HL-60/S4 treated with phorbol 12-myristate 13-acetate at 8.2 ng/mL for 4 days and 3 days (cell line): Measurements from ENCODE around the gene MLKL.

Source experiments
- in situ Hi-C: fragments of 300-500 bp; cut with MboI; formaldehyde crosslinking; loops from 2 replicates; pipeline ENCODE4 v1.15.0; 2022; ENCODE audit warnings: low sequenced_read_pairs

MLKL gene

DNA sequence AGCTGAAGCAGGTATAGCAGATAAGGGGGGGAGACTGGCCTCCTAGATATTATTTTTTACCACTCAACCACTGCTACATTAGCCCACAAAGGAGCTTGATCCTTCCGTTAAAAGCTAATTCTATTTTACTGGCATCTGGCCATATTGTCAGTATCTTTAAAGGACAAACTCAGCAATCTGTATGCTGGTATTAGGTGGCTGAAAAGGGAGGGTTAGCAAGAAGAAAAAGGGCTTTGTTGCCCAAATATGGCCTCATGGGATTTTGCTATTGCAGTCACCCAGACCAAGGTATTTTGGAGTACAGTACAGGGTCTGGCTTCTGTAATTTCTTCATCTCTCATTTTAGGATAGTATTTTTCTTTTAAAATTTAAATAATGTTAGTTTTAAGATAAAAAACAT lies 48.4 kb downstream of the MLKL start:
- in situ Hi-C loops = no loop called here

- in situ Hi-C loops = no loop called here
These were observed 48.8 kb downstream of the MLKL start for GRCh38 chr16:74651841-74652240.

DNA sequence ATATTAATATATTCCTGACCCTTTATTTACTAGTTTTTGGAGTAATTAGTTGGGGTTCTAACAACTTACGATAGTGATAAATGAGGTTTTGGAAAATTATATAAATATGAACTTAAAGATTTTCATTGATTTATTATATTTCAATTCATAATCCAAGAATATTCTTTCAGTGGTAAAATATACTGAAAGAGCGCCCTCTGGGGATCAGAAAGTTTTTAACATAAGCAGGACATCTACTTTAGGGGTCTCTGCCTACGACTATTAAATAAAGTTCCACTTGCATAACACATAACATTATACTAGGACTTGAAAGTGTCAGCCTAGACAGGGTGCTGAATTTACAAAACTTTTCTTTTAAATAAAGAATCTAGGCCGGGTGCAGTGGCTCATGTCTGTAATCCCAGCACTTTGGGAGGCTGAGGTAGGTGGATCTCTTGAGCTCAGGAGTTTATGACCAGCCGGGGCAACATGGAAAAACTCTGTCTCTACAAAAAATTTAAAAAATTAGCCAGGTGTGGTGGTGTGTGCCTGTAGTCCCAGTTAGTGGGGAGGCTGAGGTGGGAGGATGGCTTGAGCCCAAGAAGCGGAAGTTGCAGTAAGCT lies 49.6 kb downstream of the MLKL start:
- in situ Hi-C loops = no loop called here

DNA sequence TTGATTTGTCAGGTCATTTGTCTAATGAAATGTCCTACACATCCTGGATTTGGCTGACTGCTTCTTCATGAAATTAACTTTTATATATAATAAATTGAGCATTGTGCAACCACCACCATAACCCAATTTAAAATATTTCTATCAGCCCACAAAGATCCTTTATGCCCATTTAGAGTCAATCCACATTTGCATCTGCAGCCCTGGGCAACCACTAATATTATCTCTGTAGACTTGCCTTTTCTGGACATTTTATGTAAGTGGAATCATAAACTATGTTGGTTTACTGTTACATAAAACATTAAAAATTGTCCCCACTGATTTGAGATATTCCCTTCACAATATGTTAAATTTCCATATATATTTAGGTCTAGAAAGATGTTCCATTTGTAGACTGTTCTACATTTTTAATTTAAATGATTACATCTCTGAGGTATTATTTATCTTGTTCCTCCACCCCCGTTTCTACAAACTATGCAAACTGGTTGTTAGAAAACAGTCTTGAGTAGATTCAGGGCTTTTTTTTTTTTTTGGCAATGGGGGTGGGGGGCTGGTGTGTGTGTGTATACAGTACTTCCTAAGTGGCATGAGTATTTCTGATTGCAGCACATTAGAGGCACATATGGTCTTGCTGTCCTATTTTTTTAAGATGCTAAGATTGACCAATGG lies 50.7 kb downstream of the MLKL start:
- in situ Hi-C loops = no loop called here

DNA sequence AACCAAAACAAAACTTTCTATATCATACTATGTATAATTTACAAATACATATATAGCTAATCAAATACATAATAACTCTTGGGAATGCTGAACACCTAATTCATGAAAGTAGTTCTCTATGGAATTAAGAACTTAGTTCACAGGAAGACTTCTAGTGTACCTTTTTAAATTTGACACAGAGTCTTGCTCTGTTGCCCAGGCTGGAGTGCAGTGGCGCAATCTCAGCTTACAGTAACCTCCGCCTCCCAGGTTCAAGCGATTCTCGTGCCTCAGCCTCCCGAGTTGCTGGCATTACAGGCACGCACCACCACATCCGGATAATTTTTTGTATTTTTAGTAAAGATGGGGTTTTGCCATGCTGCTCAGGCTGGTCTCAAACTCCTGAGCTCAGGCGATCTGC lies 58.7 kb downstream of the MLKL start:
- in situ Hi-C loops = no loop called here

DNA sequence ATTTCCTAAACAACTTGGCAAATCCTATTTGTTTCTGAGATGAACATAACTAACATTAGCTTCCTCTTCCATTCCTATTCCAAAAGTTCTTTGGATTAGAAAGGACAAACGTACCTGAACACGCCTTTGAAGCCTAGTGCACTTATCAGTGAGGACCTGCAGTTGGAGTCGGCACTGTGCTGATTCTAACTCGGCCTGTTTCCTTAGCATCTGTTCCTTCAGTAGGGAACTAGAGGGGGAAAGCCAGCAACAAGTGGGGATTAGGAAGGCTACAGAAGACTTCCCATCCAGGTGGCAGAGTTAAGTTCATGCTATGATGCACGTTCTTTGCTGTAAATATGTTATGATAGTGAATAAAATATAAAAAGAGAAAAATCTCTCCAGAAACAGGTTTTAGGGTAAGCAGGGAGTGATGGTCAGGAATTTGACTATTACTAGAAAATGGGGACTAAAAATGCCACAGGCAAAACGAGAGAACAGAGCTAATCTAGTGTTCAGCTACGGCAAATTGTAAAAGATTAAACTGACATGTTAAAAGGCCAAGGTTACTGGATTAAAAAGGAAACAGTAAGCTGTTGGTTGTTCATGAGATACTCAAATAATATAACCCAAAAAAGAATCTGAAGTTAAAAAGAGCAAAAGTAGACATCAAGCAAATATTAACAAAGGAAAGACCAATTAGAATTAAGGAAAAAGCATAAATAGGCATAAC lies 62.8 kb downstream of the MLKL start:
- in situ Hi-C loops = no loop called here

GRCh38 chr16:74635303-74635702 lies 65.4 kb downstream of the MLKL start:
- in situ Hi-C loops = no loop called here

DNA sequence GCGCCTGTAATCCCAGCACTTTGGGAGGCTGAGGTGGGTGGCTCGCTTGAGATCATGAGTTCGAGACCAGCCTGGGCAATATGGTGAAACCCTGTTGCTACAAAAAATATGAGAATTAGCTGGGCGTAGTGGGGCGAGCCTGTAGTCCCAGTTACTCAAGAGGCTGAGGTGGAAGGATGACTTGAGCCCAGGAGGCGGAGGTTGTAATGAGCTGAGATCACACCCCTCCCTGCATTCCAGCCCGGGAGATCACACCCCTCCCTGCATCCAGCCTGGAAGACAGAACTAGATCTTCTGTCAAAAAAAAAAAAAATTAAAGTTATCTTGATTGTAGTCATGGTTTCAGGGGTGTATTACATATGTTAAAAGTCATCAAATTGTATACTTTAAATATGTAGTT lies 67.0 kb downstream of the MLKL start:
- in situ Hi-C loops = no loop called here

GRCh38 chr16:74627506-74628220 lies 73.0 kb downstream of the MLKL start:
- in situ Hi-C loops = no loop called here

GRCh38 chr16:74626741-74627416 lies 73.8 kb downstream of the MLKL start:
- in situ Hi-C loops = no loop called here

GRCh38 chr16:74625500-74626350 lies 74.9 kb downstream of the MLKL start:
- in situ Hi-C loops = no loop called here

DNA sequence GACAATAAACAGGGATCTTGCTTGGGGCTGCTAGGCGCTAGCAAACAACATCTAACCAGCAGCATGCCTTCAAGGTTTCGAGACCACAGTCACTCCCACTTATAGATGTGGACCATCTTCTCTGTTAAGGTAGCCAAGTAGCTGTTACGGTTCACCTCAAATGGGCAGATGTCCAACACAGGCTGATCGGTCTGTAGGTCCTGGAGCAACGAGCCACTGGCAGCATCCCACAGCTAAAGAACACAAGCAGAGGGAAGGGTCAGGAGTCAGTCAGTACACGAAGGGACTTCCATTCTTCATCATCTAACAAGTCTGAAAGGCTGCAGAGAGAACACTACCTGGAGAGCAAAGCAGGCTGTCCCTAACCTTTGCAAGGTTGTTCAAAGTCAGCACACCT lies 76.8 kb downstream of the MLKL start:
- in situ Hi-C loops = no loop called here

GRCh38 chr16:74623214-74623838 lies 77.3 kb downstream of the MLKL start:
- in situ Hi-C loops = no loop called here

- in situ Hi-C loops = no loop called here
These were observed 78.7 kb downstream of the MLKL start for GRCh38 chr16:74622005-74622404.
